Measurements from ENCODE around the gene RNASE4.

- TF ChIP-seq CTCF (IDR thresholded peaks at IDR 0.05): no peak
- TF ChIP-seq SIN3A (IDR thresholded peaks at IDR 0.05; ENCODE audit: borderline replicate concordance, insufficient read depth, low read depth, low read length): no peak
- TF ChIP-seq POLR2AphosphoS5 (IDR thresholded peaks at IDR 0.05; ENCODE audit: low read depth, low read length): no peak
Measured at GRCh38 chr14:20706657-20707355, 22.4 kb downstream of the RNASE4 start.

All from Panc1 (cell line).